Breast epithelium (tissue), 4 donors: Measurements from ENCODE around the gene CDK5RAP2. TPM values are rescaled to one million over a fixed set of nuclear protein-coding genes. Genes with fewer than 3 reads are reported as not detected.

Experiments used
- DNase-seq, 2 donors: peaks; one replicate each; pipeline ENCODE4 v3.0.0-alpha.2; 2019; ENCODE audit warnings: low spot score in 2 of 2
- H3K27ac ChIP-seq, 2 donors: fragments of 200-600 bp; sonication (generic) in 1 of 2; one replicate each; pipeline ENCODE4 v1.5.1; 2016 to 2019; ENCODE audit warnings: mild to moderate bottlenecking in 1 of 2
- H3K27me3 ChIP-seq, 2 donors: fragments of 200-600 bp; sonication (generic) in 1 of 2; one replicate each; pipeline versions ENCODE4 v1.5.1 to v1.6.0; 2017 to 2019; ENCODE audit warnings: control low read depth in 1 of 2, mild to moderate bottlenecking in 1 of 2
- H3K36me3 ChIP-seq: fragments of 200-600 bp; one replicate; pipeline ENCODE4 v1.5.1; 2019
- H3K4me1 ChIP-seq, 2 donors: fragments of 200-600 bp; sonication (generic); one replicate each; pipeline ENCODE4 v1.5.1; 2016 to 2019; ENCODE audit warnings: control low read depth in 1 of 2
- H3K4me3 ChIP-seq, 3 donors: fragments of 200-600 bp; sonication (generic); 1 replicate in 2 of 3; 2 replicates in 1 of 3; pipeline ENCODE4 v1.5.1; 2016 to 2019; ENCODE audit warnings: mild to moderate bottlenecking in 3 of 3, moderate library complexity in 2 of 3
- H3K9me3 ChIP-seq, 2 donors: fragments of 200-600 bp; sonication (generic) in 1 of 2; one replicate each; pipeline ENCODE4 v1.5.1; 2016 to 2019; ENCODE audit warnings: control low read depth in 1 of 2
- POLR2A ChIP-seq: fragments of 450-650 bp; IDR thresholded peaks from one replicate; pipeline ENCODE4 v1.6.1; 2016; ENCODE audit warnings: antibody characterized with exemption, mild to moderate bottlenecking, moderate library complexity
- POLR2AphosphoS5 ChIP-seq, 3 donors: sonication (generic); formaldehyde crosslinking; IDR thresholded peaks; one replicate each; pipeline ENCODE4 v1.6.1; 2017; ENCODE audit warnings: antibody characterized with exemption in 3 of 3
- intact Hi-C: fragments of 100-400 bp; cut with DNase I; formaldehyde crosslinking; loops from one replicate; pipeline ENCODE4 v1.15.1; 2023; ENCODE audit warnings: low total_unique reads
- total RNA-seq, 3 donors: library from RNA; depleted of rRNA; stranded (reverse); fragments of >200 nt; gene quantifications; one replicate each; pipeline ENCODE4 v1.1.0, GENCODE V29; 2016
- TF ChIP-seq, protein P1 (sequence below), 3 donors: fragments of 450-650 bp; IDR thresholded peaks; one replicate each; pipeline ENCODE4 v1.5.1; 2016 to 2017; ENCODE audit warnings: antibody characterized with exemption in 3 of 3, mild to moderate bottlenecking in 3 of 3, moderate library complexity in 3 of 3

CDK5RAP2 gene
- total RNA-seq, 3 donors from 2014 or later, result 44.5 to 77.4 (median 60.6) TPM

DNA sequence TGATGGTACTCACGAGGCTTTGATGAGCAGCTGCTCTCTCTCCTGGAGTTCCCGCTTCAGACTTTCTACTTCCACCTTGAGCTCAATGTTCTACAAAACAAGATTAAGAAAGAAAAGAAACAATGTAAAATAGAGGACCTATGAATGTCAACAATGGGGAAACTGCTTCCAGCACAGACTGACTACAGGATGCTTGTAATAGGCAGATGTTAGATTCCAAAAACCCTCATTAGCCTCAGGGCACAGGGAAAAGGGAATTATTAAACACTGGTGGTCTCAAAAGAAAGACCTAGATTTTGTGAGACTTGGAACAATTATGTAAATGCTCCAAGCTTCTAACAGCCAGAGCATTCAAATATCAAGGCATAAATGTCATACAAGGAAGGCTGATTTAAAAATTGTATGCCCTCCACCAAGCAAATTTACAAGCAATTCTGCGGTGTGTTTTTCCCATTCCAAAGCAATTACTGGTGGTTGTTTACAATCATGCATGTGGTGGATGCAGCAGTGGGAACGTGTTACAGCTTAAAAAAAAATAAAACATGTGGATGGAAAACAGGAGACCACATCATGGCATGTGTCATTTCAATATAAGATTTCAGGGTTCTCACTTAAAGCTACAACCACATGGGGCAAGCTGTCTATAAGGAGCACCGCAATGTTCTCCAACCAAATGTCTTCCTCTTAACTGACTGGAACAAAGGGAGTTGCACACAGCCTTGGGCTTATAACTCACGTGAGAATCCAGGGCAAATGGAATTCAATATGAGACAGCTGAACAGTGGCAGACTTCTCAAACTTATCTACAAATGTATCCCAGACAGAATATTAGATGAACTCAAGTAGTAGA, 34.0 kb downstream of the CDK5RAP2 start:
- no peak overlapping the region for H3K4me3 ChIP-seq
- DNase-seq, result no peak
- no peak overlapping the region for H3K27ac ChIP-seq
- no peaks in the 10 kb centered on the region for H3K9me3 ChIP-seq
- no peaks in the 10 kb centered on the region for H3K4me1 ChIP-seq
- H3K36me3 ChIP-seq, result no peaks in the 10 kb centered on the region
- intact Hi-C loops, result no loop called here
- TF ChIP-seq POLR2AphosphoS5 (IDR thresholded peaks at IDR 0.05), result no peak
- no peak for TF ChIP-seq POLR2A
- TF ChIP-seq, protein P1, sequence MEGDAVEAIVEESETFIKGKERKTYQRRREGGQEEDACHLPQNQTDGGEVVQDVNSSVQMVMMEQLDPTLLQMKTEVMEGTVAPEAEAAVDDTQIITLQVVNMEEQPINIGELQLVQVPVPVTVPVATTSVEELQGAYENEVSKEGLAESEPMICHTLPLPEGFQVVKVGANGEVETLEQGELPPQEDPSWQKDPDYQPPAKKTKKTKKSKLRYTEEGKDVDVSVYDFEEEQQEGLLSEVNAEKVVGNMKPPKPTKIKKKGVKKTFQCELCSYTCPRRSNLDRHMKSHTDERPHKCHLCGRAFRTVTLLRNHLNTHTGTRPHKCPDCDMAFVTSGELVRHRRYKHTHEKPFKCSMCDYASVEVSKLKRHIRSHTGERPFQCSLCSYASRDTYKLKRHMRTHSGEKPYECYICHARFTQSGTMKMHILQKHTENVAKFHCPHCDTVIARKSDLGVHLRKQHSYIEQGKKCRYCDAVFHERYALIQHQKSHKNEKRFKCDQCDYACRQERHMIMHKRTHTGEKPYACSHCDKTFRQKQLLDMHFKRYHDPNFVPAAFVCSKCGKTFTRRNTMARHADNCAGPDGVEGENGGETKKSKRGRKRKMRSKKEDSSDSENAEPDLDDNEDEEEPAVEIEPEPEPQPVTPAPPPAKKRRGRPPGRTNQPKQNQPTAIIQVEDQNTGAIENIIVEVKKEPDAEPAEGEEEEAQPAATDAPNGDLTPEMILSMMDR (IDR thresholded peaks at IDR 0.05), result no peak
- H3K27me3 ChIP-seq, result no peaks in the 10 kb centered on the region

- Histone ChIP-seq H3K27ac (no peak overlapping the region), H3K4me1 (no peaks in the 10 kb centered on the region), H3K9me3 (no peaks in the 10 kb centered on the region), H3K36me3 (no peaks in the 10 kb centered on the region), H3K27me3 (no peaks in the 10 kb centered on the region), H3K4me3 (no peak overlapping the region)
- intact Hi-C loops, result no loop called here
- no peak for DNase-seq
- no peak for TF ChIP-seq POLR2AphosphoS5 (IDR thresholded peaks at IDR 0.05)
- TF ChIP-seq, protein P1 (IDR thresholded peaks at IDR 0.05), result no peak
- no peak for TF ChIP-seq POLR2A
Observed at GRCh38 chr9:120544441-120544840, 35.5 kb downstream of the CDK5RAP2 start.

GRCh38 chr9:120542701-120543490, 37.1 kb downstream of the CDK5RAP2 start:
- Histone ChIP-seq H3K27me3 (no peaks in the 10 kb centered on the region), H3K4me3 (no peak overlapping the region), H3K9me3 (no peaks in the 10 kb centered on the region), H3K4me1 (no peaks in the 10 kb centered on the region), H3K27ac (no peak overlapping the region), H3K36me3 (no peaks in the 10 kb centered on the region)
- DNase-seq, result no peak
- intact Hi-C loops, result no loop called here
- TF ChIP-seq POLR2AphosphoS5 (IDR thresholded peaks at IDR 0.05), result no peak
- no peak for TF ChIP-seq POLR2A
- TF ChIP-seq, protein P1 (IDR thresholded peaks at IDR 0.05), result no peak

DNA sequence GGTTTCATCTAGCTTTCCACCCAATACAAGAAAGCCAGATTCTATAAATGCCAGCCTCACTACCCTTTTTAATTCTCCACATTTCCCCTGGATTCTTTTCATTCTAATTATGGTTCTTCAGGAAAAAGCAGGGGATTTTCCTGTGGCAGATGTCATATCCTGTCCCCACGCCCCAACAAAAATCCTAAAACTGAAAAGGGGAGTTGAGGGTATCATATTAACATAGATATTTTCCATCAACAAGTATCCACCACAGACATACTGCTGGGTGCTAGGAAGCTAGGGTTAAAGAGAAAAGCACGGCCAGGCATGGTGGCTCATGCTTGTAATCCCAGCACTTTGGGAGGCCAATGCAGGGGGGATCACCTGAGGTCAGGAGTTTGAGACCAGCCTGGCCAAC, 38.0 kb downstream of the CDK5RAP2 start:
- H3K36me3 ChIP-seq, result no peaks in the 10 kb centered on the region
- intact Hi-C loops, result no loop called here
- H3K4me3 ChIP-seq, result no peak overlapping the region
- no peak for DNase-seq
- no peak overlapping the region for H3K27ac ChIP-seq
- H3K4me1 ChIP-seq, result no peaks in the 10 kb centered on the region
- TF ChIP-seq POLR2A (no peak), POLR2AphosphoS5 (IDR thresholded peaks at IDR 0.05) (no peak)
- TF ChIP-seq, protein P1 (IDR thresholded peaks at IDR 0.05), result no peak
- H3K9me3 ChIP-seq, result no peaks in the 10 kb centered on the region
- no peaks in the 10 kb centered on the region for H3K27me3 ChIP-seq

GRCh38 chr9:120539951-120540350, 40.0 kb downstream of the CDK5RAP2 start:
- no peak for DNase-seq
- H3K27ac ChIP-seq, result no peak overlapping the region
- no peak for TF ChIP-seq POLR2AphosphoS5 (IDR thresholded peaks at IDR 0.05)
- H3K4me3 ChIP-seq, result no peak overlapping the region
- H3K36me3 ChIP-seq, result no peaks in the 10 kb centered on the region
- no peaks in the 10 kb centered on the region for H3K27me3 ChIP-seq
- no peaks in the 10 kb centered on the region for H3K4me1 ChIP-seq
- no peaks in the 10 kb centered on the region for H3K9me3 ChIP-seq
- intact Hi-C loops, result no loop called here
